Esophagus squamous epithelium (tissue), 5 donors: ENCODE data around the gene SLC38A4. TPM values are rescaled to one million over a fixed set of nuclear protein-coding genes. Genes with fewer than 3 reads are reported as not detected.
"Not testable (repeated sequence)": the region's sequence is repeated elsewhere in the genome, so short reads cannot be mapped to it uniquely, and the experiment has no call there.

Source experiments
- DNase-seq: peaks from one replicate; lab custom pipeline; 2025; lab: John Stamatoyannopoulos, UW
- H3K27ac ChIP-seq, 4 donors: fragments of 200-600 bp; sonication (generic); one replicate each; pipeline ENCODE4 v1.5.1; 2016 to 2019; ENCODE audit warnings: mild to moderate bottlenecking in 1 of 4
- H3K27me3 ChIP-seq, 4 donors: fragments of 200-600 bp; sonication (generic); 1 replicate in 3 of 4; 2 replicates in 1 of 4; pipeline versions ENCODE4 v1.5.1 to v1.6.0; 2017 to 2021; ENCODE audit warnings: antibody characterized with exemption in 1 of 4
- H3K36me3 ChIP-seq, 3 donors: fragments of 200-600 bp; sonication (generic); one replicate each; pipeline ENCODE4 v1.5.1; 2016 to 2019
- H3K4me1 ChIP-seq, 3 donors: fragments of 200-600 bp; sonication (generic); one replicate each; pipeline ENCODE4 v1.5.1; 2017 to 2019
- H3K4me3 ChIP-seq, 4 donors: fragments of 200-600 bp; sonication (generic); 1 replicate in 3 of 4; 2 replicates in 1 of 4; pipeline ENCODE4 v1.5.1; 2016 to 2019; ENCODE audit warnings: mild to moderate bottlenecking in 2 of 4, moderate library complexity in 1 of 4
- H3K9me3 ChIP-seq, 3 donors: fragments of 200-600 bp; sonication (generic); one replicate each; pipeline ENCODE4 v1.5.1; 2016 to 2019
- CTCF ChIP-seq, 6 experiments: fragments of 450-650 bp in 4 of 6; fragments of 200-600 bp in 2 of 6; sonication (generic) in 2 of 6; IDR thresholded peaks; one replicate each; pipeline ENCODE4 v1.5.1; 2016 to 2019; ENCODE audit warnings: antibody characterized with exemption in 6 of 6, mild to moderate bottlenecking in 4 of 6, moderate library complexity in 4 of 6
- POLR2A ChIP-seq, 4 donors: fragments of 450-650 bp; IDR thresholded peaks; one replicate each; pipeline ENCODE4 v1.6.1; 2017; ENCODE audit warnings: antibody characterized with exemption in 4 of 4, mild to moderate bottlenecking in 4 of 4, moderate library complexity in 3 of 4
- WGBS, 2 donors: methylation state at CpG; one replicate each; pipeline ENCODE4 v1.1.5; 2018; 5-methylcytosine and 5-hydroxymethylcytosine counted together
- intact Hi-C: fragments of 100-400 bp; cut with DNase I; formaldehyde crosslinking; loops from one replicate; pipeline ENCODE4 v1.15.0; 2022
- total RNA-seq, 4 donors: library from RNA; depleted of rRNA; stranded (reverse); fragments of >200 nt; gene quantifications; one replicate each; pipeline ENCODE4 v1.1.0, GENCODE V29; 2016
- donor health status: DM: yes; HTN: yes; CAD: no.

SLC38A4 gene
- total RNA-seq, 4 donors from 2014 or later = 1.0 to 2.4 (median 2.1) TPM

GRCh38 chr12:46744283-46744682, 81.5 kb downstream of the SLC38A4 start:
- WGBS, 2 donors = 61 to 77% methylated on average over 3 of the region's 3 CpGs
- no peak for TF ChIP-seq CTCF (IDR thresholded peaks at IDR 0.05)
- no peak for TF ChIP-seq POLR2A (IDR thresholded peaks at IDR 0.05)
- no peaks in the 10 kb centered on the region for H3K9me3 ChIP-seq

GRCh38 chr12:46743456-46743855, 82.3 kb downstream of the SLC38A4 start:
- intact Hi-C loops = no loop called here
- H3K4me1 ChIP-seq = no peaks in the 10 kb centered on the region
- no peak overlapping the region for H3K4me3 ChIP-seq
- no peak for TF ChIP-seq POLR2A (IDR thresholded peaks at IDR 0.05)
- TF ChIP-seq CTCF (IDR thresholded peaks at IDR 0.05) = no peak
- no peaks in the 10 kb centered on the region for H3K9me3 ChIP-seq
- DNase-seq = no peak
- no peaks in the 10 kb centered on the region for H3K27me3 ChIP-seq
- H3K36me3 ChIP-seq = no peaks in the 10 kb centered on the region
- no peak overlapping the region for H3K27ac ChIP-seq

More at GRCh38 chr12:46744283-46744682, 81.5 kb downstream of the SLC38A4 start:
- DNase-seq = no peak
- Histone ChIP-seq H3K4me1 (no peaks in the 10 kb centered on the region), H3K27ac (no peak overlapping the region), H3K27me3 (no peaks in the 10 kb centered on the region), H3K36me3 (no peaks in the 10 kb centered on the region), H3K4me3 (no peak overlapping the region)
- intact Hi-C loops = no loop called here

- 96 to 100% methylated on average over 1 of the region's 1 CpG for WGBS, 2 donors
- H3K27me3 ChIP-seq, intact Hi-C loops, H3K4me1 ChIP-seq, DNase-seq, H3K4me3 ChIP-seq, H3K9me3 ChIP-seq, H3K27ac ChIP-seq, H3K36me3 ChIP-seq: not testable (repeated sequence)
Measured at GRCh38 chr12:46742271-46742670, 83.5 kb downstream of the SLC38A4 start.

- H3K27ac ChIP-seq = no peak overlapping the region
- no peaks in the 10 kb centered on the region for H3K27me3 ChIP-seq
- H3K4me1 ChIP-seq = peaks cover 0 to 11% (median 3%) of the 10 kb centered on the region in 3 donors
- no peak for TF ChIP-seq POLR2A (IDR thresholded peaks at IDR 0.05)
- no peak for TF ChIP-seq CTCF (IDR thresholded peaks at IDR 0.05)
- intact Hi-C loops = no loop called here
- no peak for DNase-seq
- H3K36me3 ChIP-seq = no peaks in the 10 kb centered on the region
- H3K9me3 ChIP-seq = no peaks in the 10 kb centered on the region
- WGBS, 2 donors = 67 to 87% methylated on average over 2 of the region's 2 CpGs
- H3K4me3 ChIP-seq = no peak overlapping the region
Measured at GRCh38 chr12:46725332-46725731, 100.5 kb downstream of the SLC38A4 start.

- 50 to 68% methylated on average over 3 of the region's 3 CpGs for WGBS, 2 donors
- intact Hi-C loops = no loop called here
- TF ChIP-seq CTCF (IDR thresholded peaks at IDR 0.05) (no peak), POLR2A (IDR thresholded peaks at IDR 0.05) (no peak)
- Histone ChIP-seq H3K4me3 (no peak overlapping the region), H3K27ac (no peak overlapping the region), H3K27me3 (no peaks in the 10 kb centered on the region), H3K9me3 (no peaks in the 10 kb centered on the region), H3K4me1 (peaks cover 0 to 11% (median 3%) of the 10 kb centered on the region in 3 donors), H3K36me3 (no peaks in the 10 kb centered on the region)
- no peak for DNase-seq
Measured at GRCh38 chr12:46723629-46724419, 102.0 kb downstream of the SLC38A4 start.
